ENCODE measurements around the gene FCF1. TPM values are rescaled to one million over a fixed set of nuclear protein-coding genes. Genes with fewer than 3 reads are reported as not detected.

Gene FCF1
- total RNA-seq, 2 experiments from 2014 or later: 56.6 to 58.6 TPM

DNA sequence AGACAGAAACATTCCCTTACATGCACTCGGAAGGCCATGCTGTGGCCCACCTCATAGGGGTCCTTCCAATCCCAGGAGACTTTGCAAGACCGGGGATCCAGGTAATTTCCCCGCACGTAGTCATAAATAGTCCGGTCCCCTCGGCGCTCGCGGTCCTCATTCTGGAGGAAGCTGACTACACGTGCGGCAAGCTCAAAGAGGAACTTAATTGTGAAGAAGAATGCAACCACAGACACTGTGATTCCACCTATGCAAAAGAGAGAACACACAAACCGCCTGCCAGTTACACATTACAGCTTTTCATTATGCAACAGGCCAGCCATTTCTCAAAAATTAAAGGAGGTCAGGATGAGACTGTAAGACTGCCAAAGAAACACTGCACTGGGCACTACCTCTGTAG, 28.5 kb upstream of the FCF1 start:
- H3K36me3 Mint-ChIP-seq (ENCODE audit: low read depth): peaks cover 43% of the 10 kb centered on the region
- ChIA-PET CTCF (no interaction called here), POLR2A (no interaction called here)
- H3K9me3 Mint-ChIP-seq: no peaks in the 10 kb centered on the region
- H3K27ac Mint-ChIP-seq: no peak overlapping the region
- no peak overlapping the region for H3K4me3 Mint-ChIP-seq
- peaks cover 9% of the 10 kb centered on the region for H3K4me1 Mint-ChIP-seq
- no peaks in the 10 kb centered on the region for H3K27me3 Mint-ChIP-seq
- no peak for DNase-seq

DNA sequence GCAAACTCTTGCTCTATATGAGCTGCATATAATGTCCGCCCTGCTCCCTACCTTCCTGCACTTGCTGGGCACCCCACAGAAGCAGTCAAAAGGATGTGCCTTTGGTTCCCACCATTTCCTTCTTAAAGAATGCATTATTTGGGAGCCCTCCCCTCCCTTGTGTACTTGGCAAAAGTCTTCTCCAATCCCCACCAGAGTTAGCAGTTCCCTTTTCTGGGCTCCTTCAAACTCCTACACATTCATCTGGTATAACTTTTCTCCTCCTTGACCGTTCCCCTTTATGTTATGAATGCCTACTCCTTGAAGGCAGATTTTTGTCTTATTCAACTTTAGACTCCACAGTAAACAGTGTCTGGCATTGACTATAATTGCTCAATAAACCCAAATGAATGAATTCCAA, 27.9 kb upstream of the FCF1 start:
- Mint-ChIP-seq H3K4me1 (peaks cover 9% of the 10 kb centered on the region), H3K27ac (no peak overlapping the region), H3K36me3 (ENCODE audit: low read depth) (peaks cover 43% of the 10 kb centered on the region), H3K27me3 (no peaks in the 10 kb centered on the region), H3K4me3 (no peak overlapping the region), H3K9me3 (no peaks in the 10 kb centered on the region)
- ChIA-PET POLR2A (no interaction called here), CTCF (no interaction called here)
- no peak for DNase-seq

DNA sequence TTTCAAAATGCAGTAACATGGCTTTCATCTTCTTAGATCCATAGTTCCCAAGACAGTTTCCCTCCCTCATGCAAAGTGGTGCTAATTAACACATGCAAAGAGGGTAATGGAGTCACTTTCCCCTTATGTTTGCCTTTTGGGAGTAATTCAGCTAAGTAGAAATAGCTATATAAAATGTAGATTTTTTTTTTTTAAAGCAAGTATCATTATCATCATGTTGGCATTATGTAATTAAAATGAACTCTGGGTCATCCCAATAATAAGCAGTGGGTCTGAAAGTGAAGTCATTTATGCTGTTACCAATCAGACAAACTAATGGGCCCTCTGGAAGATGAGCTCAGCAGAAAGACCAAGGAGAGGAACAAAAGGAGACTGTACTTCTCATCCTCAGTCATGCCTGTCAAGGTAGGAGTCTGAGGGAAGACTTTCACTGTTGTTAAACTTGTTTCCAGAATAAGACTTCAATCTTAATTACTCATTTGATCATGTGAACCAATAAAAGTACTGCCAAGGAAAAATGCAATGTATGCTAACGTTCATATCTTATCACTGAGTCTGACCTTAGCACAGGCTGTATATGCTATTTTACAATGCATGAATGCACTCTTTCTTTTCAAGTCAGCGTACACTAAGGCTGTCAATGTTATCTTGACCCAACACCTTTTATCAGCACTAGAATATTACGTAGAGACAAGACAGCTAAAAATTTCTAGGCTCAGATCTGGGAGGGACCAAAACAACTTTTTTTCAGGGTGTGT, 26.8 kb upstream of the FCF1 start:
- CTCF ChIA-PET: no interaction called here
- Mint-ChIP-seq H3K9me3 (no peaks in the 10 kb centered on the region), H3K4me3 (no peak overlapping the region), H3K27ac (no peak overlapping the region), H3K27me3 (no peaks in the 10 kb centered on the region), H3K36me3 (ENCODE audit: low read depth) (peaks cover 51% of the 10 kb centered on the region), H3K4me1 (peaks cover 9% of the 10 kb centered on the region)
- no peak for DNase-seq
- POLR2A ChIA-PET: no interaction called here

DNA sequence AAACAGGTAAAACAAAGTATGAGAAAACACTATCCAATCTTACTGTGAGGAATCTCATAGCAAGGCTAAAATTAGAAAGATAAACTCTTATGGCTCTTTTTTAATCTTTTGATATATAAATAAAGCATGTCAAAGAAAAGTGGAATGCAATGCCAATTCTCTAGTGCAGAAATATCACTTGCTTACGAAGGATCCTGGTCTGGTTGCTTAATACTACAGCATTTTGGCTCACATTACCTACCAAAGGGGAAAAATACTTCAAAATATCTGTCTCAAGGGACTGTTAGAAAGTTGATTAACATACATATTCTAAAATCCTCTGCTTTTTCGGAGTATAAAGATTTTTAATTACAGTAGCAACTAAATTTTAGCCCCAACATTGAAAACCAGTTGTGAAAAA, 21.5 kb upstream of the FCF1 start:
- no peak overlapping the region for H3K27ac Mint-ChIP-seq
- no peak for DNase-seq
- H3K36me3 Mint-ChIP-seq (ENCODE audit: low read depth): peaks cover 22% of the 10 kb centered on the region
- H3K27me3 Mint-ChIP-seq: no peaks in the 10 kb centered on the region
- H3K4me3 Mint-ChIP-seq: no peak overlapping the region
- ChIA-PET CTCF (no interaction called here), POLR2A (no interaction called here)
- no peaks in the 10 kb centered on the region for H3K9me3 Mint-ChIP-seq
- H3K4me1 Mint-ChIP-seq: peaks cover 6% of the 10 kb centered on the region

DNA sequence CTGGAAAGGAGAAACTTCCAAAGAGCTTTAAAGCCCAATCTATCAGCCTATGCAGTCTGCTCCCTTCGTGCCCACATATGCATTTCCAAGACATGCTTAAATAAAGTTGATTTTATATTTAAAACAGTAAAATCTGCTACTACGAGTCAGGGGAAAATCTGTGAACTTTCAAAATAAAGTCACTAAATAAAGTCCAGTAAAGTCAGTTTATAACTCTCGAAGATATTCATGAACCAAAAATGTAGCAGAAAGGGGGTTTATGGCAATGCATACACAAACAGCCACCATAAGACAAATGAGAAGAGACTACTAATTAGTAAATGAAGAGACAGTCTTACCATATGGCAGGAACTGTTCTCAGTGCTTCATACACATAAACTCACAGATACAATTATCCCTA, 19.8 kb upstream of the FCF1 start:
- no peaks in the 10 kb centered on the region for H3K9me3 Mint-ChIP-seq
- H3K27ac Mint-ChIP-seq: no peak overlapping the region
- H3K4me1 Mint-ChIP-seq: peaks cover 6% of the 10 kb centered on the region
- POLR2A ChIA-PET: no interaction called here
- H3K4me3 Mint-ChIP-seq: no peak overlapping the region
- CTCF ChIA-PET: interaction anchor here (1.5 kb wide), 1 partner anchor 168 kb away, joined by 3 read pairs; no protein-coding TSS in a partner anchor
- no peaks in the 10 kb centered on the region for H3K27me3 Mint-ChIP-seq
- DNase-seq: no peak
- peaks cover 26% of the 10 kb centered on the region for H3K36me3 Mint-ChIP-seq (ENCODE audit: low read depth)

DNA sequence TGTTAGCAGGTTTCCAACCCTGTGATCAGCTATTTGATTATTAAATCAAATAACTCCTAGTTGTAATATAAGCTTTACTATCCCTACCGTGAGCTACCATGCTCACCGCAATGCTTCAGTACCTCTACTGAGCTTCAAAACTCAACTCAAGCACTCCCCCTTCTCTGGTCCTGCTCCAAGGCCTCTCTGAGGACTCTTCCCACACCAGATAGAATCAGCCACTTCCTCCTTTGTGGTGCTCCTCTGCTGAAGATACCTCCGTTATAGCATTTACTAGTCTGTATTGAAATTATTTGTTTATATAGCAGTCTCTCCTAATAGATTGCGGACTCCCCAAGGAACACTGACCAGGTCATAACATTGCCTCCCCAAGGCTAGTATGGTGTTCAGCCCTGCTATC, 17.5 kb upstream of the FCF1 start:
- CTCF ChIA-PET: interaction anchor here (1.2 kb wide), 1 partner anchor 86 kb away, joined by 3 read pairs; no protein-coding TSS in a partner anchor
- Mint-ChIP-seq H3K36me3 (ENCODE audit: low read depth) (peaks cover 15% of the 10 kb centered on the region), H3K4me1 (peaks cover 5% of the 10 kb centered on the region), H3K9me3 (no peaks in the 10 kb centered on the region), H3K27me3 (no peaks in the 10 kb centered on the region), H3K4me3 (no peak overlapping the region), H3K27ac (no peak overlapping the region)
- no peak for DNase-seq
- POLR2A ChIA-PET: no interaction called here

DNA sequence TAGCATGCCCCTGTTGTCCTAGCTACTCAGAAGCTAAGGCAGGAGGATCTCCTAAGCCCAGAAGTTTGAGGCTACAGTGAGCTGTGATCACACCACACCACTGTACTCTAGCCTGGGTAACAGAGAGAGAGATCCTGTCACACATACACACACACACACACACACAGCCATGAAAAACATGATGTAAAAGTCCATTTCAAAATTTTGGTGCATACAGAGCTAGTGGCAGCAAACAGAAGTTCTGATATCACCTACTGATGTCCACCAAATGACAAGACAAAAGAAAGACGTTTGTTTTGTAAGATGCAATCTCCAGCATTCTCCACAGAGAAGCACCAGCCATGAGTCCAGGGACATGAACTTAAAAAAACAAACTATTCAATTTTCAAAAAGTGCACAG, 15.9 kb upstream of the FCF1 start:
- POLR2A ChIA-PET: interaction anchor here (0.6 to 1.4 kb wide), 2 partner anchors 9 to 100 kb away, joined by 3 to 6 read pairs; no protein-coding TSS in a partner anchor
- H3K4me3 Mint-ChIP-seq: no peak overlapping the region
- no peaks in the 10 kb centered on the region for H3K9me3 Mint-ChIP-seq
- DNase-seq: no peak
- peaks cover 5% of the 10 kb centered on the region for H3K4me1 Mint-ChIP-seq
- no peaks in the 10 kb centered on the region for H3K27me3 Mint-ChIP-seq
- no peak overlapping the region for H3K27ac Mint-ChIP-seq
- CTCF ChIA-PET: interaction anchor here (0.8 kb wide), 1 partner anchor 9 kb away, joined by 3 read pairs; no protein-coding TSS in a partner anchor
- peaks cover 22% of the 10 kb centered on the region for H3K36me3 Mint-ChIP-seq (ENCODE audit: low read depth)

DNA sequence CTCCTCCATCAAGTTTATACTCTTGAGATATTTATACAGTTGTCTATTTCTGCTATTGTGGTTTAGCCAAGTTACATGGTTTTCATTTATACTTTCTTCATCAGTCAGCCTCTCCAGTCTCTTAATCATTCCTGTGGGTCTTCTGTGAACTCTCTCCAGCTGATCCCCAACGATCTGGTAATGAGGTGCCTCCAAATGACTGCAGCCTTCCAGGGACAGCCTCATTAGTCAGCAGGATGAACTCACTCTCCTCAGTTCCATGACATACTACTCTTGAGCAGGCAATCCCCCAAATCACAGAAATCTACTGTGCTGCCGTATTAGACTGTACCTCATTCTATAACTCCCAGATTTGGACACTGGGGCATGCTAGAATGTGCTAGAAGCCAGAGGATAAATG, 15.4 kb upstream of the FCF1 start:
- ChIA-PET CTCF (interaction anchor here (0.8 kb wide), 1 partner anchor 10 kb away, joined by 3 read pairs; no protein-coding TSS in a partner anchor), POLR2A (interaction anchor here (0.6 kb wide), 1 partner anchor 99 kb away, joined by 3 read pairs; no protein-coding TSS in a partner anchor)
- no peak for DNase-seq
- peaks cover 27% of the 10 kb centered on the region for H3K36me3 Mint-ChIP-seq (ENCODE audit: low read depth)
- H3K27me3 Mint-ChIP-seq: no peaks in the 10 kb centered on the region
- H3K9me3 Mint-ChIP-seq: peaks cover 1% of the 10 kb centered on the region
- peaks cover 5% of the 10 kb centered on the region for H3K4me1 Mint-ChIP-seq
- no peak overlapping the region for H3K27ac Mint-ChIP-seq
- no peak overlapping the region for H3K4me3 Mint-ChIP-seq

DNA sequence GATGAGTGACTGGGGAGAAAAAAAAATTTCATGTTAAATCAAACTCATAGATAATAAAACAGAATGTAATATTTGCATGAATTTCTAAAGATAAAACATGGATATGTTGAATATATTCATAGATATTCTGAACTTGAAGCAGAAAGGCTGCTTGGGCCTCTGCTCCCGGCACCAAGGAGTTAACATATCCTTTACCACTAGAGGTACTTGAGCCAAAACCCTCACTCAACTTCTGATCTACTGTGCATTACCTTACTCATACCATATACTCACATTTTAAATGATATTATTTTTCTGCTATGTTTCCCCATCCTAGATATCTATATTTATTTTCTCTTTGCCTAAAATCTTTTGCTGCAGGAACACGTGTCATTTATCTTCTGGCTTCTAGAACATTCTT, 15.0 kb upstream of the FCF1 start:
- Mint-ChIP-seq H3K36me3 (ENCODE audit: low read depth) (peaks cover 31% of the 10 kb centered on the region), H3K27ac (no peak overlapping the region), H3K27me3 (no peaks in the 10 kb centered on the region), H3K4me1 (peaks cover 5% of the 10 kb centered on the region), H3K4me3 (no peak overlapping the region), H3K9me3 (peaks cover 6% of the 10 kb centered on the region)
- POLR2A ChIA-PET: no interaction called here
- CTCF ChIA-PET: no interaction called here
- no peak for DNase-seq

DNA sequence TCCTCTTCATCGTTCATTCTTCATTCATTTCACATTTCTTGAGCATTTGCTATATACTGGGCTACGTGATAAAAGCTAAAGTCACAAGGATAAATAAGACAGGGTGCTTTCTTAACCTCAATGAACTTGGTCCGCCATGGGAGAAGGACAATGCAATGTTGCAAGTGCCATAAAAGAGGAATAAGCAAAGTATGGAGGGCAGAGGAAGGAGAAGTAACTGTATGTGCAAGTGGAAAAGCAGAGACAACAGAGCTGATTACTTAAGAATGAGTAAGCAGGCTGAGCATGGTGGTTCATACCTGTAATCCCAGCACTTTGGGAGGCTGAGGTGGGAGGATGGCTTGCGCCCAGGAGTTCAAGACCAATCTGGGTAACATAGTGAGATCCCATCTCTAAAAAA, 14.5 kb upstream of the FCF1 start:
- no peak overlapping the region for H3K4me3 Mint-ChIP-seq
- H3K27me3 Mint-ChIP-seq: no peaks in the 10 kb centered on the region
- H3K9me3 Mint-ChIP-seq: peaks cover 7% of the 10 kb centered on the region
- no peak overlapping the region for H3K27ac Mint-ChIP-seq
- peaks cover 5% of the 10 kb centered on the region for H3K4me1 Mint-ChIP-seq
- ChIA-PET POLR2A (no interaction called here), CTCF (no interaction called here)
- DNase-seq: no peak
- H3K36me3 Mint-ChIP-seq (ENCODE audit: low read depth): peaks cover 34% of the 10 kb centered on the region

DNA sequence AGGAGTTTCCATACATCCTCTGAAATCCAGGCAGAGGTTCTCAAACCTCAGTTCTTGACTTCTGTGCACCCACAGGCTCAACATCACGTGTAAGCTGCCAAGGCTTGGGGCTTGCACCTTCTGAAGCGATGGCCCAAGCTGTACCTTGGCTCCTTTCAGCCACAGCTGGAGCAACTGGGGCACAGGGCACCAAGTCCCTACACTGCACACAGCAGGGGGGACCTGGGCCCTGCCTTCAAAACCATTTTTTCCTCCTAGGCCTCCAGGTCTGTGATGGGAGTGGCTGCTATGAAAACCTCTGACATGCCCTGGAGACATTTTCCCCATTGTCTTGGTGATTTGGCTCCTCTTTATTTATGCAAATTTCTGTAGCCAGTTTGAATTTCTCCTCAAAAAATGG, 10.7 kb upstream of the FCF1 start:
- no peak for DNase-seq
- peaks cover 14% of the 10 kb centered on the region for H3K9me3 Mint-ChIP-seq
- no peak overlapping the region for H3K4me3 Mint-ChIP-seq
- H3K4me1 Mint-ChIP-seq: no peaks in the 10 kb centered on the region
- H3K27ac Mint-ChIP-seq: no peak overlapping the region
- H3K27me3 Mint-ChIP-seq: no peaks in the 10 kb centered on the region
- ChIA-PET CTCF (no interaction called here), POLR2A (no interaction called here)
- peaks cover 41% of the 10 kb centered on the region for H3K36me3 Mint-ChIP-seq (ENCODE audit: low read depth)

DNA sequence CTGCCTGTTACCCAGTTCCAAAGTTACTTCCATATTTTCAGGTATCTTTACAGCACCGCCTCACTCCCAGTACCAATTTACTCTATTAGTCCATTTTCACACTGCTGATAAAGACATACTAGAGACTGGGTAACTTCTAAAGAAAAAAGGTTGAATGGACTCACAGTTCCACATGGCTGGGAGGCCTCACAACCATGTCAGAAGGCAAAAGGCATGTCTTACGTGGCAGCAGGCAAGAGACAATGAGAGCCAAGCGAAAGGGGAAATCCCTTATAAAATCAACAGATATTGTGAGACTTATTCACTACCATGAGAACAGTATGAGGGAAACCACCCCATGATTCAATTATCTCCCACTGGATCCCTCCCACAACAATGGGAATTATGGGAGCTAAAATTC, 9.9 kb upstream of the FCF1 start:
- POLR2A ChIA-PET: no interaction called here
- H3K36me3 Mint-ChIP-seq (ENCODE audit: low read depth): peaks cover 38% of the 10 kb centered on the region
- no peak for DNase-seq
- no peak overlapping the region for H3K4me3 Mint-ChIP-seq
- no peak overlapping the region for H3K27ac Mint-ChIP-seq
- no peaks in the 10 kb centered on the region for H3K4me1 Mint-ChIP-seq
- no peaks in the 10 kb centered on the region for H3K27me3 Mint-ChIP-seq
- CTCF ChIA-PET: no interaction called here
- peaks cover 14% of the 10 kb centered on the region for H3K9me3 Mint-ChIP-seq

DNA sequence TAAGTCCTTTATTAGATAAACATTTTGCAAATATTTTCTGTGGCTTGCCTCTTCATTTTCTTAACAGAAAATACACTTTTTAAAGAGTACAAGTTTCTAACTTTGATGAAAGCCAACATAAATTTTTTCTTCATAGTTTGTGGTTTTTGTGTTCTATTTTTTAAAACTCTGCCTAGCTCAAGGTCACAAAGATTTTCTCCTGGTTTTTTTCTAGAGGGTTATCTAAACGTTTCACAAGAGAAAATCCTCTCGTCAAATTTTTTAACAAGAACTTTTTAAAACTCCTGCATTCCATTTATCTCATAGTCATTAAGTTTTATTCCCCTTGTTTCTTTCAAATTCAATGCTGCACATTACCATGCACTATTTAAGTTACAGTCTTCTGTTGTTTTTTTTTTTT, 8.3 kb upstream of the FCF1 start:
- CTCF ChIA-PET: interaction anchor here (0.5 kb wide), 1 partner anchor 341 kb away, joined by 4 read pairs; no protein-coding TSS in a partner anchor
- no peak for DNase-seq
- POLR2A ChIA-PET: no interaction called here
- Mint-ChIP-seq H3K27me3 (no peaks in the 10 kb centered on the region), H3K4me3 (no peak overlapping the region), H3K4me1 (peaks cover 5% of the 10 kb centered on the region), H3K36me3 (ENCODE audit: low read depth) (peaks cover 34% of the 10 kb centered on the region), H3K27ac (no peak overlapping the region), H3K9me3 (peaks cover 14% of the 10 kb centered on the region)

All from activated CD4-positive, alpha-beta memory T cell treated with anti-CD3 and anti-CD28 coated beads, Interleukin-2, amount 10 ng/mL, durations not matched to agents 7 days and 5 days (primary cell).